ENCODE results near the gene DSCAM. TPM values are rescaled to one million over a fixed set of nuclear protein-coding genes. Genes with fewer than 3 reads are reported as not detected.

The DSCAM gene
- total RNA-seq, 2 donors from 2014 or later, result not detected

DNA sequence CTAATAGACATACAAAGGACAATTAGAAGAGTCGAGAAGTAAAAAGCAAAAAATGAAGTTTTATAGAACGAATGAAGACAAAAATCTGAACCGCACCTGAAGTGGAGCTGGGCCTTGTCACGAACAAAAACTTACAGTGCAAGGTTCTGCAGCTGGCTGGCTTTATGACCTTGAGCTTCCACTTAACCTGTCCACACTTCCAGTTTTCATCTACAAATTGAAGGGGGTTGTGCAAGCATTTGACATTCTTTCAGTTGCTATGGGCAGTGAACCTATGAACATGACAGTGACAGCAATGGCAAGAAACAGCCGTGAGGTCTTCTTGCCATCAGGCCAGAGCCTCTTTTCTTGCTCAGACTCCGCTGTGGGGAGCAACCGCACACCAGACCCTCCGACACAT is 93.2 kb downstream of the DSCAM start:
- no peaks in the 10 kb centered on the region for H3K4me1 ChIP-seq
- no peaks in the 10 kb centered on the region for H3K9me3 ChIP-seq
- H3K27ac ChIP-seq, result no peak overlapping the region
- H3K4me3 ChIP-seq, result no peak overlapping the region
- H3K27me3 ChIP-seq, result no peaks in the 10 kb centered on the region
- no peak for DNase-seq (ENCODE audit: low spot score)
- no peaks in the 10 kb centered on the region for H3K36me3 ChIP-seq
- TF ChIP-seq, protein P1, sequence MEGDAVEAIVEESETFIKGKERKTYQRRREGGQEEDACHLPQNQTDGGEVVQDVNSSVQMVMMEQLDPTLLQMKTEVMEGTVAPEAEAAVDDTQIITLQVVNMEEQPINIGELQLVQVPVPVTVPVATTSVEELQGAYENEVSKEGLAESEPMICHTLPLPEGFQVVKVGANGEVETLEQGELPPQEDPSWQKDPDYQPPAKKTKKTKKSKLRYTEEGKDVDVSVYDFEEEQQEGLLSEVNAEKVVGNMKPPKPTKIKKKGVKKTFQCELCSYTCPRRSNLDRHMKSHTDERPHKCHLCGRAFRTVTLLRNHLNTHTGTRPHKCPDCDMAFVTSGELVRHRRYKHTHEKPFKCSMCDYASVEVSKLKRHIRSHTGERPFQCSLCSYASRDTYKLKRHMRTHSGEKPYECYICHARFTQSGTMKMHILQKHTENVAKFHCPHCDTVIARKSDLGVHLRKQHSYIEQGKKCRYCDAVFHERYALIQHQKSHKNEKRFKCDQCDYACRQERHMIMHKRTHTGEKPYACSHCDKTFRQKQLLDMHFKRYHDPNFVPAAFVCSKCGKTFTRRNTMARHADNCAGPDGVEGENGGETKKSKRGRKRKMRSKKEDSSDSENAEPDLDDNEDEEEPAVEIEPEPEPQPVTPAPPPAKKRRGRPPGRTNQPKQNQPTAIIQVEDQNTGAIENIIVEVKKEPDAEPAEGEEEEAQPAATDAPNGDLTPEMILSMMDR (IDR thresholded peaks at IDR 0.05), result no peak

DNA sequence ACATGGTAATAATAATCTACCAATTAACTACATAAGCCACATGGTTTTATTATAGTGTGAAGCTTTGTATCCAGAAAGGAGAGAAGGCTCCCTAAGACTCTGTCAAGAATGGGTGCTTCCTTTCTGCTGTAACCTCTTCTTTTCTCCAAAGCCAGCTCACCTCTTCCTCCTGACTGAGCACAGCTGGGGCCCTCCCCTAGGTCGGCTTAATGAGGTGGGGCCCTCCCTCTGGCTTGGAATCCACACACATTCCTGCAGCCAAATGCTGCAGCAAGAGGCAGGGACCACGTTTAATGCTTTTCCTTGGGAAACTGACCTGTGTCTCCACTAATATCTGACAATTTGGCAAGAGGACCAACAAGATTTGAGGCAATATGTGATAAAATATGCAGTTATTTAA is 94.8 kb downstream of the DSCAM start:
- Histone ChIP-seq H3K4me1 (no peaks in the 10 kb centered on the region), H3K27ac (no peak overlapping the region), H3K9me3 (no peaks in the 10 kb centered on the region), H3K27me3 (no peaks in the 10 kb centered on the region), H3K36me3 (no peaks in the 10 kb centered on the region), H3K4me3 (no peak overlapping the region)
- no peak for DNase-seq (ENCODE audit: low spot score)
- TF ChIP-seq, protein P1 (IDR thresholded peaks at IDR 0.05), result no peak

DNA sequence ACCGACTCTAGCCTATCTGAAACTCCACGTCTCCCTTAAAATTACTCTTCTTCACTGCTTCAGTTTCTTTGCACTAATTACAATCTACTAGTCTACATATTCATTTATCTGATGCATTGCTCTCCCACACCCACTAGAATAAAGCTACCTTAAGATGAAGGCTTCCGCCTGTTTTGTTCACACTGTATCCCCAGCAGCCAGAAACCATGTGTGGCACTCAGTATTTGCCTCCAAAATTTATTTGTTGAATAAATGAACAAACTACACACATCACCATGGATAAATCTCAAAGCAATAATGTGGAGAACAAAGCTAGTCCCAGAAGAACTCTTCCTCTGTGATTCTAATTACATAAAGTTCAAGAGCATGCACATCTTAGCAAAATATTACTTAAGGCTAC is 95.7 kb downstream of the DSCAM start:
- Histone ChIP-seq H3K4me1 (no peaks in the 10 kb centered on the region), H3K27ac (no peak overlapping the region), H3K27me3 (no peaks in the 10 kb centered on the region), H3K36me3 (no peaks in the 10 kb centered on the region), H3K9me3 (no peaks in the 10 kb centered on the region), H3K4me3 (no peak overlapping the region)
- DNase-seq (ENCODE audit: low spot score), result no peak
- TF ChIP-seq, protein P1 (IDR thresholded peaks at IDR 0.05), result no peak

DNA sequence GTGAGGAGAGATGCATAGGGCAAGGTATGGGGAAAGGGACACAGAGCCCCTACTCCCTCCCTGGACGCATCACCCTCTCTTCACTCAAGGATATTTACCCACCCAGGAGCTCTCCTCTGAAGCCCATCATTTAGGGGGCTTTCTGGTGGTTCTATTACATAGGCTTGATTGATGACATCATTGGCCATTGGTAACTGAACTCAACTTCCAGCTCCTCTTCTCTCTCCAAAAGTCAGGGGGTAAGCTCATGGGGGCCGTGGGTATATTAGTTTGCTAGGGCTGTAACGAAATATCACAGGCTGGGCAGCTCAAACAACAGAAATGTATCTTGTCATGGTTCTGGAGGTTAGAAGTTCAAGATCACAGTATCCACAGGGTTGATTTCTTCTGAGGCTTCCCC is 110.8 kb downstream of the DSCAM start:
- Histone ChIP-seq H3K4me1 (no peaks in the 10 kb centered on the region), H3K4me3 (no peak overlapping the region), H3K36me3 (no peaks in the 10 kb centered on the region), H3K27me3 (no peaks in the 10 kb centered on the region), H3K27ac (no peak overlapping the region), H3K9me3 (no peaks in the 10 kb centered on the region)
- TF ChIP-seq, protein P1 (IDR thresholded peaks at IDR 0.05), result no peak
- no peak for DNase-seq (ENCODE audit: low spot score)

DNA sequence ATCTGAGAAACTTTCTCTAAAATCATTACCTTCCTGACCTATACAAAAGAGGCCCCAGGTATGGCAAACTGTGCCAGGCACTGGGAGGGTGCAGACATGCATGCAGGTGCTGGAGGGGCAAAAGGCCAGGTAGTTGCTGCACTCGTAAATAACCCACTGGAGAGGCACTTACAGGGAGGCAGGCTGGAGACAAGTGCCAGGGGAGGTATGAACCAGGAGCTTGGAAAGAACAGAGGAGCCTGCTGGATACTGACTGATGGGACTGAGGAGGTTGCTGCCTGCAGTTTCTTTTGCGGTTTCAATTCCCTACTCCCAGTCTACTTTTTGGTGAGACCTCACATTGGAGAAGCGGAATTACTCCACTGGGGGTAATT is 113.9 kb downstream of the DSCAM start:
- no peaks in the 10 kb centered on the region for H3K36me3 ChIP-seq
- H3K9me3 ChIP-seq, result no peaks in the 10 kb centered on the region
- DNase-seq (ENCODE audit: low spot score), result no peak
- H3K4me1 ChIP-seq, result no peaks in the 10 kb centered on the region
- TF ChIP-seq, protein P1 (IDR thresholded peaks at IDR 0.05), result no peak
- no peak overlapping the region for H3K27ac ChIP-seq
- no peak overlapping the region for H3K4me3 ChIP-seq
- no peaks in the 10 kb centered on the region for H3K27me3 ChIP-seq

DNA sequence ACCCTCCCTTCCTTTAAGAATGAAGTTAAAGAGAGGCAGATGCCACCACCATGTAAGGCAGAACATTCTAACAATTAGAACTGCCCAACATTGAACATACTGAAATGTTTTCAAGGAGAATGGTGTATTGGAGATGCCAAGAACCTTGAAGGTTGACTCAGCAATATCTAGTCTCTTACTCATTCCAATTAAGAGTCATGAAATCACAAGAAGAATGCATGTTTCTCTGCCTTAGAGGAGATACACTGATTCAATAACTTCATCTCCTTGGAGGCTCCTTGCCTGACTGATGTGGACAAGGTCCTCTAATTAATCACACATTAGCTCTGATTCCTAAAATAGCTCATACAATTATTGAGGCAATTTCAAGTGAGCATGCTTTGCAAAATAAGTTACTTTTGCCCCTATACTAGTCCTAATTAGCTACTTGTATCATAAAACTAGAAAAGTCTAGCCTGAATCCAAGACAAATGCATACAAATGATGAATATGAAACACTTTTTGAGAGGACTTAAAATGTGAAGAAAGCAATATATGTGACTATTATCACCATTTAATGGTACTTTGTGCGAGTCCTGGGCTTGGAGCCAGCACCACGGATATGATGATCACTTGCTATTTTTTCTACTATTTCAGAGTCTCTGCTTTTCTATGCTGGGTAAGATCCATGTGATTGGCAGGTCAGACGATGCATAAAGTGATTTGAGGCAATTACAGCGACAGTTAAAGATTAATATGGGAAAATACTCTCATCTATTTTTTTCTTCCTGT is 114.5 kb downstream of the DSCAM start:
- no peak overlapping the region for H3K27ac ChIP-seq
- H3K27me3 ChIP-seq, result no peaks in the 10 kb centered on the region
- no peak overlapping the region for H3K4me3 ChIP-seq
- H3K4me1 ChIP-seq, result no peaks in the 10 kb centered on the region
- TF ChIP-seq, protein P1 (IDR thresholded peaks at IDR 0.05), result no peak
- no peaks in the 10 kb centered on the region for H3K36me3 ChIP-seq
- DNase-seq (ENCODE audit: low spot score), result no peak
- no peaks in the 10 kb centered on the region for H3K9me3 ChIP-seq

Measured in right atrium auricular region (tissue), 2 donors.